ENCODE results near the gene SPOP.

DNA sequence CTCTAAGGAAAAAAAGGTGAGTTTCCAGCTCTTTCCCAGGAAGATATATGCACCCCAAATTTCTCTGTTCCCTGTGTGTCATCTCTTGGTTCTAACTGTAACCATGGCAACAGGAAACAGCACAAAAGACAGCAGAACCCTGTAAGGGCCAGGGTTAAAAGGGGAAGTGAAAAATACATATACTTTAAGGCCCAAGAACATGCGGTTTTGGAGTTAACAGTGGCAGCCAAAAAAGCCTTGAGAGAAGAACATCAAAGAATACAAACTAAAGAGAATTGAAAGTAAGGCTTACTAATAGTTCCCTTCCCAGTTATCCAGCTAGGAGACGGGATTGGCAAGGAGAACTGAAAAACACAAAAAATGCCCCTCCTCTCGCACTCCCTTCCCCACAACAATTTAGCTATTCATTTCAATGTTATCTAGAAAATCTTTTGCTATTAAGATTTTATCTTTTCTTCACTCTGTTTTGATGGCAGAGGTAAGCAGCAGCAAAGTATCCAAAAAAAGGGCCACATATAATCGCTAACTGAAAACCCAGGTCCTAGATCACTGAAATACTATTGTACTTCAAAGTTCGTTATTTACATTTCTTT, 1.5 kb downstream of the SPOP start:
- TF ChIP-seq EZH2 (IDR thresholded peaks at IDR 0.05; ENCODE audit: insufficient read depth, low read length) = no peak
- TF ChIP-seq, protein P1, sequence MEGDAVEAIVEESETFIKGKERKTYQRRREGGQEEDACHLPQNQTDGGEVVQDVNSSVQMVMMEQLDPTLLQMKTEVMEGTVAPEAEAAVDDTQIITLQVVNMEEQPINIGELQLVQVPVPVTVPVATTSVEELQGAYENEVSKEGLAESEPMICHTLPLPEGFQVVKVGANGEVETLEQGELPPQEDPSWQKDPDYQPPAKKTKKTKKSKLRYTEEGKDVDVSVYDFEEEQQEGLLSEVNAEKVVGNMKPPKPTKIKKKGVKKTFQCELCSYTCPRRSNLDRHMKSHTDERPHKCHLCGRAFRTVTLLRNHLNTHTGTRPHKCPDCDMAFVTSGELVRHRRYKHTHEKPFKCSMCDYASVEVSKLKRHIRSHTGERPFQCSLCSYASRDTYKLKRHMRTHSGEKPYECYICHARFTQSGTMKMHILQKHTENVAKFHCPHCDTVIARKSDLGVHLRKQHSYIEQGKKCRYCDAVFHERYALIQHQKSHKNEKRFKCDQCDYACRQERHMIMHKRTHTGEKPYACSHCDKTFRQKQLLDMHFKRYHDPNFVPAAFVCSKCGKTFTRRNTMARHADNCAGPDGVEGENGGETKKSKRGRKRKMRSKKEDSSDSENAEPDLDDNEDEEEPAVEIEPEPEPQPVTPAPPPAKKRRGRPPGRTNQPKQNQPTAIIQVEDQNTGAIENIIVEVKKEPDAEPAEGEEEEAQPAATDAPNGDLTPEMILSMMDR (IDR thresholded peaks at IDR 0.05; ENCODE audit: insufficient read depth, low read depth, low read length) = no peak
